Endothelial cell of umbilical vein (primary cell): ENCODE data around the gene ITIH2. TPM values are rescaled to one million over a fixed set of nuclear protein-coding genes. Genes with fewer than 3 reads are reported as not detected.
A peak's percentile ranks its signal among the peaks of the same experiment; 100 is the strongest.

Experiments
- BruUV-seq: library from RNA; stranded (reverse); fragments of 400-500 nt; replicated peaks from 2 replicates; lab custom pipeline; 2021; lab: Mats Ljungman, UMichigan
- CTCF ChIA-PET: fragments of 300-600, 350-600 bp; sonication (Branson Sonifier 250); formaldehyde crosslinking; loops from one replicate; lab custom pipeline; 2021; ENCODE audit warnings: antibody characterized with exemption, inconsistent platforms; lab: Charles Lee
- POLR2A ChIA-PET: fragments of 300-600, 350-600 bp; sonication (Branson Sonifier 250); formaldehyde crosslinking; loops from one replicate; lab custom pipeline; 2021; ENCODE audit warnings: antibody characterized with exemption, inconsistent platforms; lab: Charles Lee
- DNase-seq: peaks from one replicate; pipeline ENCODE4 v3.0.0-alpha.2; 2011; ENCODE audit warnings: low read depth, low spot score
- FAIRE-seq: peaks from 2 replicates; lab custom pipeline; 2011; peaks lifted over from hg19 to GRCh38; lab: Jason Lieb, UNC
- H2AFZ ChIP-seq: 2 replicates; pipeline ENCODE4 v1.6.0; 2012; ENCODE audit warnings: low read depth, low read length, control low read depth, inconsistent platforms
- H3K27ac ChIP-seq: 2 replicates; pipeline ENCODE4 v1.5.1; 2011; ENCODE audit warnings: low read depth, mild to moderate bottlenecking, control low read depth, low read length, moderate library complexity; ENCODE audit not compliant: insufficient read depth
- H3K27me3 ChIP-seq, 2 experiments: 2 replicates each; pipeline versions ENCODE4 v1.6.0 to v1.6.1; 2011; ENCODE audit warnings: low read length in 2 of 2, mixed read lengths in 1 of 2; ENCODE audit not compliant: control insufficient read depth in 2 of 2, insufficient read depth in 2 of 2
- H3K36me3 ChIP-seq, 2 experiments: 2 replicates in 1 of 2; 3 replicates in 1 of 2; pipeline ENCODE4 v1.5.1; 2011; ENCODE audit warnings: low read length in 2 of 2, mild to moderate bottlenecking in 1 of 2, moderate library complexity in 1 of 2; ENCODE audit not compliant: control insufficient read depth in 2 of 2, insufficient read depth in 2 of 2; ENCODE audit errors: extremely low read depth in 1 of 2
- H3K4me1 ChIP-seq: 3 replicates; pipeline ENCODE4 v1.5.1; 2011; ENCODE audit warnings: mild to moderate bottlenecking, low read length; ENCODE audit not compliant: control insufficient read depth, insufficient read depth; ENCODE audit errors: extremely low read depth
- H3K4me2 ChIP-seq: 2 replicates; pipeline ENCODE4 v1.6.1; 2011; ENCODE audit warnings: low read length, control low read depth, mixed read lengths; ENCODE audit not compliant: insufficient read depth
- H3K4me3 ChIP-seq, 3 experiments: fragments of 200-600 bp in 1 of 3; sonication (generic), shearing (Covaris generic) in 1 of 3; replicated peaks in 1 of 3; 2 replicates each; pipeline ENCODE4 v1.5.1; 2011 to 2016; ENCODE audit warnings: control low read depth in 3 of 3, low read length in 3 of 3, mild to moderate bottlenecking in 2 of 3, inconsistent platforms in 1 of 3, low read depth in 1 of 3, moderate library complexity in 1 of 3; ENCODE audit not compliant: insufficient read depth in 1 of 3
- H3K79me2 ChIP-seq: 2 replicates; pipeline ENCODE4 v1.6.0; 2012; ENCODE audit warnings: low read length, inconsistent platforms; ENCODE audit not compliant: control insufficient read depth, insufficient read depth
- H3K9ac ChIP-seq: replicated peaks from 2 replicates; pipeline ENCODE3; 2011; ENCODE audit warnings: low read length, control low read depth; ENCODE audit not compliant: insufficient read depth; ENCODE audit errors: extremely low read depth
- H3K9me1 ChIP-seq: replicated peaks from 3 replicates; pipeline ENCODE4 v1.6.0; 2011; ENCODE audit warnings: mild to moderate bottlenecking, low read length; ENCODE audit not compliant: control insufficient read depth, insufficient read depth; ENCODE audit errors: extremely low read depth
- H3K9me3 ChIP-seq: replicated peaks from 2 replicates; pipeline ENCODE4 v1.5.1; 2012; ENCODE audit warnings: low read length, inconsistent platforms; ENCODE audit not compliant: control insufficient read depth, insufficient read depth
- H4K20me1 ChIP-seq: replicated peaks from 2 replicates; pipeline ENCODE3; 2011; ENCODE audit warnings: mild to moderate bottlenecking, low read length; ENCODE audit not compliant: control insufficient read depth, insufficient read depth; ENCODE audit errors: extremely low read depth
- FOS ChIP-seq: IDR thresholded peaks from 2 replicates; pipeline ENCODE4 v1.6.1; 2011; ENCODE audit warnings: mild to moderate bottlenecking, low read length, moderate library complexity, borderline replicate concordance; ENCODE audit not compliant: insufficient read depth
- GATA2 ChIP-seq: IDR thresholded peaks from 2 replicates; pipeline ENCODE4 v1.7.0; 2011; ENCODE audit warnings: low read depth, mild to moderate bottlenecking, moderate library complexity, mixed read lengths, low read length; ENCODE audit not compliant: insufficient read length, insufficient read depth
- JUN ChIP-seq: IDR thresholded peaks from 2 replicates; pipeline ENCODE4 v1.6.1; 2011; ENCODE audit warnings: borderline replicate concordance, low read depth; ENCODE audit not compliant: insufficient read length, insufficient read depth
- MYC ChIP-seq: IDR thresholded peaks from one replicate; pipeline ENCODE4 v1.6.1; 2011; ENCODE audit warnings: mild to moderate bottlenecking, low read depth, low read length
- POLR2AphosphoS5 ChIP-seq: IDR thresholded peaks from 2 replicates; pipeline ENCODE4 v1.6.1; 2012; ENCODE audit warnings: low read depth, mild to moderate bottlenecking, control low read depth, low read length, moderate library complexity; ENCODE audit not compliant: insufficient read depth
- dilution Hi-C: fragments of 300-500 bp; cut with MboI; formaldehyde crosslinking; loops from one replicate; pipeline ENCODE4 v1.15.0; 2019; ENCODE audit warnings: low sequenced_read_pairs; ENCODE audit not compliant: extremely low pct_ligation_motif_present
- intact Hi-C: fragments of 100-400 bp; cut with micrococcal nuclease; formaldehyde crosslinking; loops from one replicate; pipeline ENCODE4 v1.10.0; 2022
- polyA plus RNA-seq, 4 experiments: library from polyadenylated mRNA; depleted of rRNA in 3 of 4; stranded (reverse) in 3 of 4; unstranded in 1 of 4; fragments of >200 nt; gene quantifications; 2 replicates each; pipeline versions ENCODE4 v1.2.1 to v1.2.3, GENCODE V29; 2011 to 2012; ENCODE audit warnings: missing spikeins in 1 of 4
- total RNA-seq: library from RNA; stranded (reverse); gene quantifications from 2 replicates; pipeline ENCODE4 v1.2.3, GENCODE V29; 2021

The ITIH2 gene
- total and polyA plus RNA-seq, 2 donors (not counting 3 experiments of a cell fraction or from before 2014, with no cell fraction given), result not detected

- peak overlapping the region; percentile 38 for H3K4me2 ChIP-seq
- H3K9ac ChIP-seq, result peak overlapping the region; percentile 25
- H4K20me1 ChIP-seq, result no peaks in the 10 kb centered on the region
- peak overlapping the region; percentile 44 for H3K27ac ChIP-seq
- no peaks in the 10 kb centered on the region for H3K9me1 ChIP-seq
- intact Hi-C loops, result loop anchor here (1.0 kb wide), 1 partner anchor 9 kb away; the partner anchor contains the start of gene ATP5F1C
- H3K4me3 ChIP-seq, result no peak overlapping the region
- no peaks in the 10 kb centered on the region for H3K9me3 ChIP-seq
- H3K79me2 ChIP-seq, result peaks cover 41% of the 10 kb centered on the region
- CTCF ChIA-PET, result interaction anchor here (0.5 to 1.9 kb wide), 8 partner anchors 9 to 1349 kb away, joined by 3 to 7 read pairs (median 4); partner anchors contain the start of genes ATP5F1C, KIN and TAF3
- FAIRE-seq, result peak; percentile 91
- dilution Hi-C loops, result no loop called here
- POLR2A ChIA-PET, result interaction anchor here (1.1 to 2.1 kb wide), 2 partner anchors 10 to 20 kb away, joined by 5 to 7 read pairs; partner anchors contain the start of genes ATP5F1C, KIN and TAF3
- TF ChIP-seq GATA2 (peak; percentile 44), POLR2AphosphoS5 (no peak), FOS (peak; percentile 87), MYC (no peak), JUN (peak; percentile 70)
- DNase-seq, result peak; percentile 87
- H3K36me3 ChIP-seq, result peaks cover 7 to 25% of the 10 kb centered on the region in 2 experiments
- H3K27me3 ChIP-seq, result no peaks in the 10 kb centered on the region
- no TSS peak for BruUV-seq
- H3K4me1 ChIP-seq, result peaks cover 17% of the 10 kb centered on the region
- no peak overlapping the region for H2AFZ ChIP-seq
Observed at GRCh38 chr10:7797582-7797981, 94.5 kb downstream of the ITIH2 start.

Other genes starting within 250 kb of the ITIH2 start
- gene ITIH5, start 36.4 kb upstream of the ITIH2 start, total RNA-seq, result not detected in 2 replicates
- gene ITIH5, start 36.4 kb upstream of the ITIH2 start, polyA plus RNA-seq, result 0.05 TPM in 1 of 2 replicates, not detected in the other
- gene KIN, start 84.7 kb downstream of the ITIH2 start, total RNA-seq, result 13.6 and 14.4 TPM in 2 replicates
- gene KIN, start 84.7 kb downstream of the ITIH2 start, polyA plus RNA-seq, result 1.7 and 2.6 TPM in 2 replicates
- 275 and 290 TPM in 2 replicates for gene ATP5F1C, start 84.9 kb downstream of the ITIH2 start, total RNA-seq
- gene ATP5F1C, start 84.9 kb downstream of the ITIH2 start, polyA plus RNA-seq, result 184 and 204 TPM in 2 replicates
- gene TAF3, start 115.2 kb downstream of the ITIH2 start, total RNA-seq, result 10.1 and 10.5 TPM in 2 replicates
- gene TAF3, start 115.2 kb downstream of the ITIH2 start, polyA plus RNA-seq, result 1.8 and 2.4 TPM in 2 replicates